ENCODE data around the gene MMS22L. TPM values are rescaled to one million over a fixed set of nuclear protein-coding genes. Genes with fewer than 3 reads are reported as not detected.

MMS22L gene
- total and polyA plus RNA-seq, 4 donors: 1.5 to 27.0 (median 5.8) TPM

- 33 to 34% methylated on average over 3 of the region's 3 CpGs for WGBS, 2 donors
- Histone ChIP-seq H3K9ac (ENCODE audit: insufficient read depth in 1 of 2, low read length in 2 of 2) (no peak overlapping the region), H3K36me3 (ENCODE audit: control insufficient read depth in 4 of 4, insufficient read depth in 4 of 4, low read length in 4 of 4) (peaks cover 0 to 3% (median 0%) of the 10 kb centered on the region in 4 donors), H3K27me3 (ENCODE audit: control insufficient read depth in 3 of 3, insufficient read depth in 3 of 3, low read length in 2 of 3) (no peaks in the 10 kb centered on the region), H3K9me3 (ENCODE audit: control insufficient read depth in 4 of 4, insufficient read depth in 3 of 4, low read length in 3 of 4) (no peaks in the 10 kb centered on the region), H3K4me1 (ENCODE audit: control insufficient read depth in 5 of 5, insufficient read depth in 5 of 5, low read length in 5 of 5) (peaks cover 0 to 4% (median 0%) of the 10 kb centered on the region in 5 donors), H3K27ac (ENCODE audit: low read depth in 1 of 2, low read length in 1 of 2) (no peak overlapping the region), H3K4me3 (no peak overlapping the region)
- DNase-seq (peak; percentile 62 to 78 (median 66)), ATAC-seq (ENCODE audit: insufficient read depth, low FRiP score) (peak; percentile 82)
- peak; percentile 85 for TF ChIP-seq CTCF (IDR thresholded peaks at IDR 0.05; ENCODE audit: control extremely low read depth, extremely low read depth)
Measured at GRCh38 chr6:97186416-97186999, 96.5 kb downstream of the MMS22L start.

- DNase-seq: no peak
Measured at GRCh38 chr6:97177905-97178304, 105.1 kb downstream of the MMS22L start.

GRCh38 chr6:97176468-97176867, 106.5 kb downstream of the MMS22L start:
- H3K9me3 ChIP-seq (ENCODE audit: control insufficient read depth in 4 of 4, insufficient read depth in 3 of 4, low read length in 3 of 4): no peaks in the 10 kb centered on the region
- TF ChIP-seq CTCF (IDR thresholded peaks at IDR 0.05; ENCODE audit: control extremely low read depth, extremely low read depth): no peak
- no peak overlapping the region for H3K4me3 ChIP-seq

More at GRCh38 chr6:97177905-97178304, 105.1 kb downstream of the MMS22L start:
- no peak overlapping the region for H3K9ac ChIP-seq (ENCODE audit: insufficient read depth in 1 of 2, low read length in 2 of 2)
- TF ChIP-seq CTCF (IDR thresholded peaks at IDR 0.05; ENCODE audit: control extremely low read depth, extremely low read depth): no peak
- no peaks in the 10 kb centered on the region for H3K4me1 ChIP-seq (ENCODE audit: control insufficient read depth in 5 of 5, insufficient read depth in 5 of 5, low read length in 5 of 5)
- 90 to 94% methylated on average over 3 of the region's 3 CpGs for WGBS, 2 donors
- ATAC-seq (ENCODE audit: insufficient read depth, low FRiP score): no peak
- no peak overlapping the region for H3K27ac ChIP-seq (ENCODE audit: low read depth in 1 of 2, low read length in 1 of 2)
- no peak overlapping the region for H3K4me3 ChIP-seq
- H3K9me3 ChIP-seq (ENCODE audit: control insufficient read depth in 4 of 4, insufficient read depth in 3 of 4, low read length in 3 of 4): no peaks in the 10 kb centered on the region
- H3K27me3 ChIP-seq (ENCODE audit: control insufficient read depth in 3 of 3, insufficient read depth in 3 of 3, low read length in 2 of 3): no peaks in the 10 kb centered on the region
- peaks cover 0 to 2% (median 0%) of the 10 kb centered on the region in 4 donors for H3K36me3 ChIP-seq (ENCODE audit: control insufficient read depth in 4 of 4, insufficient read depth in 4 of 4, low read length in 4 of 4)

More at GRCh38 chr6:97176468-97176867, 106.5 kb downstream of the MMS22L start:
- ATAC-seq (ENCODE audit: insufficient read depth, low FRiP score) (no peak), DNase-seq (peak in 1 of 3 donors; percentile 8)
- Histone ChIP-seq H3K27me3 (ENCODE audit: control insufficient read depth in 3 of 3, insufficient read depth in 3 of 3, low read length in 2 of 3) (no peaks in the 10 kb centered on the region), H3K4me1 (ENCODE audit: control insufficient read depth in 5 of 5, insufficient read depth in 5 of 5, low read length in 5 of 5) (no peaks in the 10 kb centered on the region), H3K9ac (ENCODE audit: insufficient read depth in 1 of 2, low read length in 2 of 2) (no peak overlapping the region), H3K27ac (ENCODE audit: low read depth in 1 of 2, low read length in 1 of 2) (no peak overlapping the region), H3K36me3 (ENCODE audit: control insufficient read depth in 4 of 4, insufficient read depth in 4 of 4, low read length in 4 of 4) (peaks cover 0 to 2% (median 0%) of the 10 kb centered on the region in 4 donors)
- 80 to 88% methylated on average over 2 of the region's 2 CpGs for WGBS, 2 donors
